Ovary (tissue), 3 donors: Measurements from ENCODE around the gene XYLT1.

Experiments used
- CTCF ChIP-seq, 3 donors: fragments of 450-650 bp in 2 of 3; fragments of 200-600 bp in 1 of 3; IDR thresholded peaks; one replicate each; pipeline versions ENCODE4 v1.5.1 to v1.8.0; 2016 to 2022; ENCODE audit warnings: antibody characterized with exemption in 3 of 3, mild to moderate bottlenecking in 1 of 3
- EP300 ChIP-seq: sonication (generic); formaldehyde crosslinking; IDR thresholded peaks from one replicate; pipeline ENCODE4 v1.6.1; 2017; ENCODE audit warnings: antibody characterized with exemption
- POLR2A ChIP-seq: fragments of 450-650 bp; IDR thresholded peaks from one replicate; pipeline ENCODE4 v1.6.1; 2017; ENCODE audit warnings: antibody characterized with exemption, mild to moderate bottlenecking, moderate library complexity
- donor health status: DM: no; HTN: no; CAD: no.

DNA sequence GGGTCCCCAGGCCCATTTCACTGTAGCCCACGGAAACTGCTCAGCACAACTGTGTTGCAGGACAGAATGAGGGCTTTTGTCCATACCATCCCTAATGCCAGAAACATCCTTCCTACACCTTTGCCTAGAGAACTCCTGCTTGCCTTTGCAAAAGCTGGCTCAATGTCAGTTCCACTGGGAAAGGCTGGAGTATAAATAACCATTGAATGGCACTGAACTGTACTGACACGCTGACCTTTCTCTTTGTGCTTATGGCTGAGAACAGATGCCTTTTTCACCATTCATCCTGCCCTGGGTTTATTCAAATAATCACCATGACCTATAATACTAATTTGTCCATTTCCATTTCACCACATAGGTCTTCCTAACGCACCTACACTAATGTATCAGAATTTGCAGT is 300.3 kb downstream of the XYLT1 start:
- no peak for TF ChIP-seq POLR2A
- no peak for TF ChIP-seq CTCF (IDR thresholded peaks at IDR 0.05)
- no peak for TF ChIP-seq EP300
